CD4-positive, alpha-beta T cell treated with Interferon gamma for 1 hour (primary cell): ENCODE measurements around the gene FBXW8.
"Not testable (repeated sequence)": the region's sequence is repeated elsewhere in the genome, so short reads cannot be mapped to it uniquely, and the experiment has no call there.

ENCODE experiments used
- DNase-seq: peaks from one replicate; pipeline ENCODE4 v3.0.0-alpha.2; 2020

FBXW8 gene

GRCh38 chr12:117042171-117042842 is 131.6 kb downstream of the FBXW8 start:
- no peak for DNase-seq

- DNase-seq: no peak
Observed at GRCh38 chr12:117042862-117043261, 132.1 kb downstream of the FBXW8 start.

- no peak for DNase-seq
Observed at GRCh38 chr12:117044311-117044710, 133.6 kb downstream of the FBXW8 start.

- no peak for DNase-seq
Observed at GRCh38 chr12:117044790-117045159, 134.0 kb downstream of the FBXW8 start.

GRCh38 chr12:117045160-117046010 is 134.6 kb downstream of the FBXW8 start:
- DNase-seq: no peak

- DNase-seq: no peak
Observed at GRCh38 chr12:117046011-117046369, 135.2 kb downstream of the FBXW8 start.

- no peak for DNase-seq
Observed at GRCh38 chr12:117046425-117046824, 135.7 kb downstream of the FBXW8 start.

- no peak for DNase-seq
Observed at GRCh38 chr12:117046861-117047530, 136.2 kb downstream of the FBXW8 start.

- DNase-seq: no peak
Observed at GRCh38 chr12:117047810-117048584, 137.2 kb downstream of the FBXW8 start.

- no peak for DNase-seq
Observed at GRCh38 chr12:117048585-117048904, 137.8 kb downstream of the FBXW8 start.

GRCh38 chr12:117049295-117049694 is 138.5 kb downstream of the FBXW8 start:
- no peak for DNase-seq

GRCh38 chr12:117050060-117050459 is 139.3 kb downstream of the FBXW8 start:
- DNase-seq: no peak

- no peak for DNase-seq
Observed at GRCh38 chr12:117051380-117051779, 140.6 kb downstream of the FBXW8 start.

GRCh38 chr12:117052386-117053049 is 141.8 kb downstream of the FBXW8 start:
- no peak for DNase-seq

- no peak for DNase-seq
Observed at GRCh38 chr12:117053050-117053400, 142.3 kb downstream of the FBXW8 start.

GRCh38 chr12:117053597-117054201 is 142.9 kb downstream of the FBXW8 start:
- no peak for DNase-seq

- DNase-seq: no peak
Observed at GRCh38 chr12:117054279-117054678, 143.5 kb downstream of the FBXW8 start.

GRCh38 chr12:117057626-117058025 is 146.9 kb downstream of the FBXW8 start:
- DNase-seq: not testable (repeated sequence)

GRCh38 chr12:117058442-117059072 is 147.8 kb downstream of the FBXW8 start:
- no peak for DNase-seq

GRCh38 chr12:117059156-117059555 is 148.4 kb downstream of the FBXW8 start:
- DNase-seq: no peak

GRCh38 chr12:117060246-117060928 is 149.6 kb downstream of the FBXW8 start:
- DNase-seq: peak; percentile 26
